NCI-H1092 (cell line): ENCODE results near the gene SORBS1.

Experiments
- DNase-seq: peaks from one replicate; lab custom pipeline; 2025; lab: John Stamatoyannopoulos, UW

SORBS1 gene

GRCh38 chr10:95513941-95514392 is 47.2 kb downstream of the SORBS1 start:
- DNase-seq, result no peak

GRCh38 chr10:95513008-95513589 is 48.1 kb downstream of the SORBS1 start:
- DNase-seq, result no peak

- DNase-seq, result no peak
Observed at GRCh38 chr10:95511314-95511713, 49.9 kb downstream of the SORBS1 start.

GRCh38 chr10:95509251-95509650 is 51.9 kb downstream of the SORBS1 start:
- DNase-seq, result no peak

- no peak for DNase-seq
Observed at GRCh38 chr10:95508730-95509129, 52.4 kb downstream of the SORBS1 start.

- no peak for DNase-seq
Observed at GRCh38 chr10:95506056-95506737, 55.0 kb downstream of the SORBS1 start.

GRCh38 chr10:95505641-95506040 is 55.5 kb downstream of the SORBS1 start:
- no peak for DNase-seq

- DNase-seq, result no peak
Observed at GRCh38 chr10:95505084-95505610, 56.0 kb downstream of the SORBS1 start.

- no peak for DNase-seq
Observed at GRCh38 chr10:95504246-95504691, 56.9 kb downstream of the SORBS1 start.

GRCh38 chr10:95503526-95503925 is 57.6 kb downstream of the SORBS1 start:
- no peak for DNase-seq

- DNase-seq, result no peak
Observed at GRCh38 chr10:95503001-95503400, 58.2 kb downstream of the SORBS1 start.

- no peak for DNase-seq
Observed at GRCh38 chr10:95502377-95502776, 58.8 kb downstream of the SORBS1 start.

GRCh38 chr10:95501203-95502094 is 59.7 kb downstream of the SORBS1 start:
- DNase-seq, result no peak

GRCh38 chr10:95500649-95501048 is 60.5 kb downstream of the SORBS1 start:
- no peak for DNase-seq

- DNase-seq, result no peak
Observed at GRCh38 chr10:95500097-95500496, 61.1 kb downstream of the SORBS1 start.

- no peak for DNase-seq
Observed at GRCh38 chr10:95499482-95499989, 61.6 kb downstream of the SORBS1 start.

GRCh38 chr10:95496951-95497350 is 64.2 kb downstream of the SORBS1 start:
- DNase-seq, result no peak

- DNase-seq, result no peak
Observed at GRCh38 chr10:95496246-95496911, 64.8 kb downstream of the SORBS1 start.

- no peak for DNase-seq
Observed at GRCh38 chr10:95493862-95494261, 67.3 kb downstream of the SORBS1 start.

GRCh38 chr10:95487994-95488393 is 73.2 kb downstream of the SORBS1 start:
- no peak for DNase-seq

- DNase-seq, result no peak
Observed at GRCh38 chr10:95485056-95485844, 75.9 kb downstream of the SORBS1 start.
